ENCODE data around the gene QPRT.

DNA sequence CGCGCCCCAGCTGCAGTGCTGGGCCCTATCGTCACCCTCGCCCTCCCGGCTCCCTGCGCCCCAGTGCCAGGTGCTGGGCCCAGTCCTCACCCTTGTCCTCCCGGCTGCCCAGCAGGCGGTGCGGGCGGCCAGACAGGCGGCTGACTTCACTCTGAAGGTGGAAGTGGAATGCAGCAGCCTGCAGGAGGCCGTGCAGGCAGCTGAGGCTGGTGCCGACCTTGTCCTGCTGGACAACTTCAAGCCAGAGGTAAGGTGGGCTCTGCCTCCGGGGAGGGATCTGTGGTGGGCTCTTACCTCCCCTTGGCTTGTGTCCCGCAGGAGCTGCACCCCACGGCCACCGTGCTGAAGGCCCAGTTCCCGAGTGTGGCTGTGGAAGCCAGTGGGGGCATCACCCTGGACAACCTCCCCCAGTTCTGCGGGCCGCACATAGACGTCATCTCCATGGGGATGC is 17.9 kb downstream of the QPRT start:
- no peak for TF ChIP-seq CTCF (IDR thresholded peaks at IDR 0.05)
- TF ChIP-seq, protein P1, sequence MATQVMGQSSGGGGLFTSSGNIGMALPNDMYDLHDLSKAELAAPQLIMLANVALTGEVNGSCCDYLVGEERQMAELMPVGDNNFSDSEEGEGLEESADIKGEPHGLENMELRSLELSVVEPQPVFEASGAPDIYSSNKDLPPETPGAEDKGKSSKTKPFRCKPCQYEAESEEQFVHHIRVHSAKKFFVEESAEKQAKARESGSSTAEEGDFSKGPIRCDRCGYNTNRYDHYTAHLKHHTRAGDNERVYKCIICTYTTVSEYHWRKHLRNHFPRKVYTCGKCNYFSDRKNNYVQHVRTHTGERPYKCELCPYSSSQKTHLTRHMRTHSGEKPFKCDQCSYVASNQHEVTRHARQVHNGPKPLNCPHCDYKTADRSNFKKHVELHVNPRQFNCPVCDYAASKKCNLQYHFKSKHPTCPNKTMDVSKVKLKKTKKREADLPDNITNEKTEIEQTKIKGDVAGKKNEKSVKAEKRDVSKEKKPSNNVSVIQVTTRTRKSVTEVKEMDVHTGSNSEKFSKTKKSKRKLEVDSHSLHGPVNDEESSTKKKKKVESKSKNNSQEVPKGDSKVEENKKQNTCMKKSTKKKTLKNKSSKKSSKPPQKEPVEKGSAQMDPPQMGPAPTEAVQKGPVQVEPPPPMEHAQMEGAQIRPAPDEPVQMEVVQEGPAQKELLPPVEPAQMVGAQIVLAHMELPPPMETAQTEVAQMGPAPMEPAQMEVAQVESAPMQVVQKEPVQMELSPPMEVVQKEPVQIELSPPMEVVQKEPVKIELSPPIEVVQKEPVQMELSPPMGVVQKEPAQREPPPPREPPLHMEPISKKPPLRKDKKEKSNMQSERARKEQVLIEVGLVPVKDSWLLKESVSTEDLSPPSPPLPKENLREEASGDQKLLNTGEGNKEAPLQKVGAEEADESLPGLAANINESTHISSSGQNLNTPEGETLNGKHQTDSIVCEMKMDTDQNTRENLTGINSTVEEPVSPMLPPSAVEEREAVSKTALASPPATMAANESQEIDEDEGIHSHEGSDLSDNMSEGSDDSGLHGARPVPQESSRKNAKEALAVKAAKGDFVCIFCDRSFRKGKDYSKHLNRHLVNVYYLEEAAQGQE (IDR thresholded peaks at IDR 0.05; ENCODE audit: insufficient read depth in 1 of 2, low read depth in 2 of 2, low read length in 1 of 2) = no peak
- TF ChIP-seq SIN3A (IDR thresholded peaks at IDR 0.05; ENCODE audit: borderline replicate concordance, insufficient read depth, low read depth, low read length) = no peak
- no peak for TF ChIP-seq POLR2AphosphoS5 (IDR thresholded peaks at IDR 0.05; ENCODE audit: low read depth, low read length)
- TF ChIP-seq TCF7L2 (IDR thresholded peaks at IDR 0.05; ENCODE audit: low read depth, low read length) = no peak
